GM21447 (cell line): ENCODE data around the gene RUNX2.

ENCODE experiments used
- ATAC-seq: cut with Tn5 transposase; IDR thresholded peaks from one replicate; pipeline ENCODE4 v1.9.1; 2021; ENCODE audit not compliant: unreplicated experiment

Gene RUNX2

GRCh38 chr6:45351076-45351475 is 22.9 kb downstream of the RUNX2 start:
- no peak for ATAC-seq

DNA sequence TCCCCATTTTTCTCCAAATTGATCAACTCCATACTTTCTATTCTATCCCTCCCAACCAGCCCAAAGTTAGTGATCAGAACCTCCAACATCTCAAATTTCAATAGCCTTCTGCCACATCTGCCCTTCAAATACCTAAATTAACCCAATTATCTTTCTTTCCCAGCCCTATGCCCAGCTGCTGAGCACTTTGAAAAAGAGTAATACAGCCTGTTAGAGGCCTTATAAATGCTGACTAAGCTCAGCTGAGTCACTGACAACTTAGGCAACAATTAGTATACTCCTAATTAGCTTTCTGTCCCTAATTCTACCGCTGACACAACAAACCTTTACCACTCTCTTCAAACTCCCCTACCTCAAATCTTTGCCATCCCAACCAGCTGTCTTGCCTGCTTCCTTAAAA is 23.5 kb downstream of the RUNX2 start:
- no peak for ATAC-seq

GRCh38 chr6:45353654-45354053 is 25.5 kb downstream of the RUNX2 start:
- ATAC-seq = no peak

DNA sequence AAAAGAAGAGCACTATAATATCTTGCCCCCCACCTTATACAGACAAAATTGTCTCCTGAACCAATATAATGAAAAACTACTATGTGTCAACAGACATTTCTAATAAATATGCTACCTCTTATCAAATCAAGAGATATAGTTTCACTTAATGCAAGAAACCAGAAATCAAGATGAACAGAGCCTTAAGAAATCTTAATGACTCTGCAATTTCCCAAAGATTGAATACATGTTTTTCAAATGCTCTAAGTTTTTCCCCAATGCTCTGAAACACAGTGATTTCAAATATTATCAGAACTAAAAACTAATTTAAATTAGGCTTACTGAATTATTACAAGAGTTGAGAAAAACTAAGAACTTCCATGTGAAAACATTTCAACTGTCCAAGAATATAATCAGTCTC is 36.3 kb downstream of the RUNX2 start:
- no peak for ATAC-seq

- ATAC-seq = no peak
Measured at GRCh38 chr6:45365036-45365435, 36.9 kb downstream of the RUNX2 start.

DNA sequence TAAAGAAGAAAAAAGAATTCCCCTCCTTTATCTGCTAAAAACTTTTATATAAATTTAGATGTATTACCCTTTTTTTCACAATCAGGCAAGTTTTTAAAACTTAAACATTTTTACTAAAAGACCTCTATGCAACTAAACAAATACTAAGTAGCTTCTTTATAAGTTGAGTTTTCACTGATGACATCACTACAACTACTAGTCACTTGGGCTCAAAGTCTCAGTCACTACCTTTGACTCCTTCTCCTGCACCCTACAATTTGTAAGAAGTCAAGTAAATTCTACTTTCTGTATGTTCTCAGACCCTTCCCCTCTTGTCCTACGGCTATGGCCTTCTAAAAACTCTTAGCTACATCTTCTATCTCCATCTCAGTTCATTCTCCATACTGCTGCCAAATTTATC is 38.4 kb downstream of the RUNX2 start:
- ATAC-seq = no peak

DNA sequence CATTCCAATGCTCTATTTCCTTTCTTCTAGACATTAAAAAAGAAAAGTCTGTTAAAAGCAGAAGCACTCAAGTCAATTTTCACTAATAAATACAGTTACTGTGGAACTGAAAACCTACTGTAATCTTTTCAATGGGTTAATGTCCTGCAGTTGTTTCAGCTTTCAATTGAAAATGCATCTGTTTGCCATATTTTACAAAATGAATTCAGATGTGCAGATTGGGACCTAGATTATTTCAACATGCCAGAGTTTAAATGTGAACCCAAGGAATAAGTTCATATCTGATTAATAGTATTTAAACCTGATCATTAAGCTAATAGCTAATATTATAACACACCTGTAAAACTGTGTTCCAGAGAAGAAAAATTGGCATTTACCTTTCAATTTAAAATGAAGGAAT is 39.9 kb downstream of the RUNX2 start:
- ATAC-seq = no peak

GRCh38 chr6:45369870-45370269 is 41.7 kb downstream of the RUNX2 start:
- no peak for ATAC-seq

GRCh38 chr6:45371924-45372573 is 43.9 kb downstream of the RUNX2 start:
- ATAC-seq = no peak

DNA sequence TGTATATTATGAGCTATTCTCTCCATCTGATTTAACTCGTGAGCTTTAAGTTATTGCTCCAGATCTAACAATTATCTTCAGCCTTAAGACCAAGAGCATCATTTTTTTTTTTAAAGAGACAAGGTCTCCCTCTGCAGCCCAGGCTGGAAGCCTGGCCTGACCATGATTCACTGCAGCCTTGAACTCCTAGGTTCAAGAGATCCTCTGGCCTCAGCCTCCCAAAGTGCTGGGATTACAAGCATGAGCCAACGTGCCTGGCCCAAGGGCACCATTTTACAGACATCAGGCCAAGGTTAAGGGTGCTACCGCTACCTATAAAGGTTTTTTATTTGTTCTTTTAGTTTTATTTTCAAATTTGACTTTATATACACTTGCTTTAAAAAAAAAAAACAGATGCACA is 47.3 kb downstream of the RUNX2 start:
- no peak for ATAC-seq

GRCh38 chr6:45376310-45377042 is 48.3 kb downstream of the RUNX2 start:
- ATAC-seq = no peak

- peak; percentile 13 for ATAC-seq
Measured at GRCh38 chr6:45377043-45377553, 49.0 kb downstream of the RUNX2 start.

GRCh38 chr6:45377554-45378333 is 49.6 kb downstream of the RUNX2 start, which contains the start of gene SUPT3H:
Gene SUPT3H, minus strand, starts transcription at chr6:45377934.
- ATAC-seq = peak; percentile 88

GRCh38 chr6:45378334-45378926 is 50.3 kb downstream of the RUNX2 start:
- ATAC-seq = peak; percentile 29

DNA sequence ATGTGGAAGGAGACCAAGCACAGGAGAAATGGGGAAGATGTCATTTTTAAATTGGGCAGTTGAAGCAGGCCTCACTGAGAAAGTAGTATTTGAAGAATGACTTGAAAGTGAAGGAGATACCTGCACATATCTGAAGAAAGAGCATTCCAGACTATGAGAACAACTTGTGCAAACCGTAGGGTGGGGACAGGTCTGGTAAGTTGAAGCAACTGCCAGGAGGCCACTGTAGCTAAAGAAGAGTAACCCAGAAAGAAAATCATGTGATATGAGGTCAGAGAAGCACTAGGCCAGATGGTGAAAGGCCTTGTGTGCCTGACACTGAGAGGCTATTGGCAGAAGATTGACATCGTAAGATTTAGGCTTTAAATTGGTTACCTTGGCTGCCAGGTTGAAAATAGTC is 54.3 kb downstream of the RUNX2 start:
- ATAC-seq = no peak

GRCh38 chr6:45386501-45386900 is 58.4 kb downstream of the RUNX2 start:
- ATAC-seq = no peak

DNA sequence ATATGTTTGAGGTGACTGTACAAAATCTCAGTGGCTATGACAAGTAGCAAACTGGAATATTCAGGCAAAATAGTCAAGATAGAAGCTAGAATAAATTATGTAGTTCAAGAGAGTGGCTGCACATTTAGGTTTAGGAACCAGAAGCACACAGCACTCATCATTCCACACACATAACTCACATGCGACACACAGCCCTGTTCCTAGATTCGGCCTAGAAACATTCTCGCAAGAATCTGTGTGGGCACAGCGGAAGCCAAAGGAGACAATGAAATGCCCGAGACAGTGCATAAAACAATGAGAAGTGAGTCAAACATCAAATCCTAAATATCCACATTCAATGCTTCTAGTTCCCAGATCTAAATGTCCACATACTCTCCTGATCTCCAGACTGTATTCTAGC is 59.1 kb downstream of the RUNX2 start:
- ATAC-seq = no peak

DNA sequence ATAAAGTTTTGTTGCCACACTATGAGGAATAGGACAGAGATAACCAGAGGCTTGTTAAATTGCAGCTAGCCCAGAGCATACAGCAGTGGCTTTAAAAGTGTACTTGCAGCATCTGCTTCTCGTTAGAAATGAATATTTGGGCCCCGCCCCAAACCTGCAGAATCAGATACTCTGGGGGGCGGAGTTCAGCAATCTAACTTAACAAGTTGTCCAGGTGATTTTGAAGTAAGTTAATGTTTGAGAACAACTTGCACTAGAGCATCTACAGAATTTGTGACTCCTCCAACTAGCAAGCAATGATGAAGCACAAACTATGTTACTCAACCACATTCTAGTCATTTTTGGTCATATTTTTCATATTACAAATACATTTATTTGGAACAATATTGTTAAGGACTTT is 60.2 kb downstream of the RUNX2 start:
- ATAC-seq = no peak

- ATAC-seq = no peak
Measured at GRCh38 chr6:45394586-45395095, 66.5 kb downstream of the RUNX2 start.

- no peak for ATAC-seq
Measured at GRCh38 chr6:45398075-45398813, 70.1 kb downstream of the RUNX2 start.
